SK-MEL-5 (cell line): ENCODE results near the gene CHAT. TPM values are rescaled to one million over a fixed set of nuclear protein-coding genes. Genes with fewer than 3 reads are reported as not detected.

Experiments
- total RNA-seq: library from RNA; depleted of rRNA; stranded (reverse); fragments of >200 nt; shearing (Covaris generic); gene quantifications from 2 replicates; pipeline ENCODE4 v1.2.3, GENCODE V29; 2014; rRNA removed

The CHAT gene
- total RNA-seq, 1 experiment from 2014 or later = not detected

Other genes with a start within 250 kb of the CHAT start
- not detected in 2 replicates for gene DRGX, start 217.9 kb upstream of the CHAT start, total RNA-seq
- gene ERCC6, start 74.9 kb upstream of the CHAT start, total RNA-seq = 11.4 and 16.1 TPM in 2 replicates
- gene SLC18A3, start 3.7 kb upstream of the CHAT start, total RNA-seq = 0.11 TPM in 1 of 2 replicates, not detected in the other
- gene C10orf53, start 65.6 kb downstream of the CHAT start, total RNA-seq = not detected in 2 replicates
- gene OGDHL, start 148.3 kb downstream of the CHAT start, total RNA-seq = 15.8 and 16.3 TPM in 2 replicates